Measurements from ENCODE around the gene DTYMK. TPM values are rescaled to one million over a fixed set of nuclear protein-coding genes. Genes with fewer than 3 reads are reported as not detected.
"Not testable (repeated sequence)": the region's sequence is repeated elsewhere in the genome, so short reads cannot be mapped to it uniquely, and the experiment has no call there.

Gene DTYMK
- total and polyA plus RNA-seq, 2 donors (not counting 1 experiment from before 2014, with no cell fraction given): 19.5 to 26.3 TPM

DNA sequence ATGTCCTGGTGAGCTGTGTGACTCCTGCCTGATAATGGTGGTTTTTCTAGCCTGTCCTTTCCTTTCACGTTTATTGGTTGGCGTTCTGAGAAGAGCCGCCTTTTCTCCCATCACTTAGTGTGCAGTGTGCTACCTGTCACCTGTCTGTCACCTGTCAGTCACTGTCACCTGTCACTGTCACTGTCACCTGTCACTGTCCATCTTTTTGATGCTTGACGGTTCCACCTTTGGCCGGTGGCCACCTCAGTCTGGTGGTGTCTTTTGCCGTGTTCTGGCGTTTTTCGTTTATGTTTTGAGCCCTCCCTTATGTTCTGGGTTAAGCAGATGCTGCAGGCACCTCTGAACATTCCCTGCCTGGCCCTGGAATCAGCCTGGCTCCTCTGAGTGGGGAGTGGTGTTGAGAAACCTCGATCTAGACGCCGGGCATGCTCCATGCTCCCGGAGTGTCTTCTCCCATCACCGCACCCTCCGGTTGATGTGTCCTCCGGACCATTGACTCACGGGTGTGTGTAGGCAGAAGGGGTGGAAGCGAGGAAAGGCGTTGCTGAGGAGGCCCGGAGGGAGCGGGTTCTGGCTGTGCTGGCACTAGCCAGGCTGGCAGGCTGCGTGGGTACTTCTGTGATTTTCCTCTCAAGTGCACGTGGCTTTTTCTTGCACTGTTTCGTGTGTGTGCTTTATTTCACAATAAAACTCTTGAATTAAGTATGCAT is 20.7 kb downstream of the DTYMK start:
- H3K4me3 ChIP-seq (ENCODE audit: control extremely low read depth in 1 of 5, extremely low read depth in 1 of 5, insufficient read depth in 1 of 5, low read depth in 2 of 5, low read length in 4 of 5): no peak overlapping the region
- no peak overlapping the region for H2AFZ ChIP-seq (ENCODE audit: insufficient read depth, low read depth, low read length, poor library complexity, severe bottlenecking)
- no peaks in the 10 kb centered on the region for H3K9me3 ChIP-seq (ENCODE audit: control extremely low read depth in 1 of 3, control insufficient read depth in 2 of 3, insufficient read depth in 1 of 3, low read length in 2 of 3)
- Mint-ChIP-seq H3K9me3 (ENCODE audit: insufficient read depth) (no peaks in the 10 kb centered on the region), H3K4me3 (no peak overlapping the region), H3K27me3 (no peaks in the 10 kb centered on the region), H3K4me1 (no peaks in the 10 kb centered on the region), H3K27ac (no peak overlapping the region)
- ChIA-PET CTCF (interaction anchor here (0.5 kb wide), 1 partner anchor 65 kb away, joined by 3 read pairs; no protein-coding TSS in a partner anchor), POLR2A (no interaction called here)
- 100% methylated on average over 7 of the region's 23 CpGs for WGBS (ENCODE audit: insufficient coverage)
- no peak overlapping the region for H3K4me2 ChIP-seq (replicated peaks; ENCODE audit: low read depth, low read length, poor library complexity, severe bottlenecking)
- no peak overlapping the region for H3K27ac ChIP-seq (ENCODE audit: low read length in 2 of 2)
- no peaks in the 10 kb centered on the region for H3K79me2 ChIP-seq (ENCODE audit: control insufficient read depth, insufficient read depth, low read length)
- H3K27me3 ChIP-seq (replicated peaks in 1 of 4; ENCODE audit: control extremely low read depth in 1 of 4, control insufficient read depth in 3 of 4, insufficient read depth in 4 of 4, low read length in 3 of 4): no peaks in the 10 kb centered on the region
- intact Hi-C loops (cut with micrococcal nuclease): no loop called here
- H3K36me3 ChIP-seq (replicated peaks in 1 of 2; ENCODE audit: control extremely low read depth in 1 of 2, control insufficient read depth in 1 of 2, extremely low read depth in 1 of 2, insufficient read depth in 2 of 2, low read length in 1 of 2): peaks cover 0 to 34% of the 10 kb centered on the region in 2 experiments
- no peak for TF ChIP-seq EZH2 (IDR thresholded peaks at IDR 0.05; ENCODE audit: borderline replicate concordance, insufficient read depth, low read depth, low read length, poor library complexity, severe bottlenecking)
- TF ChIP-seq, protein P1, sequence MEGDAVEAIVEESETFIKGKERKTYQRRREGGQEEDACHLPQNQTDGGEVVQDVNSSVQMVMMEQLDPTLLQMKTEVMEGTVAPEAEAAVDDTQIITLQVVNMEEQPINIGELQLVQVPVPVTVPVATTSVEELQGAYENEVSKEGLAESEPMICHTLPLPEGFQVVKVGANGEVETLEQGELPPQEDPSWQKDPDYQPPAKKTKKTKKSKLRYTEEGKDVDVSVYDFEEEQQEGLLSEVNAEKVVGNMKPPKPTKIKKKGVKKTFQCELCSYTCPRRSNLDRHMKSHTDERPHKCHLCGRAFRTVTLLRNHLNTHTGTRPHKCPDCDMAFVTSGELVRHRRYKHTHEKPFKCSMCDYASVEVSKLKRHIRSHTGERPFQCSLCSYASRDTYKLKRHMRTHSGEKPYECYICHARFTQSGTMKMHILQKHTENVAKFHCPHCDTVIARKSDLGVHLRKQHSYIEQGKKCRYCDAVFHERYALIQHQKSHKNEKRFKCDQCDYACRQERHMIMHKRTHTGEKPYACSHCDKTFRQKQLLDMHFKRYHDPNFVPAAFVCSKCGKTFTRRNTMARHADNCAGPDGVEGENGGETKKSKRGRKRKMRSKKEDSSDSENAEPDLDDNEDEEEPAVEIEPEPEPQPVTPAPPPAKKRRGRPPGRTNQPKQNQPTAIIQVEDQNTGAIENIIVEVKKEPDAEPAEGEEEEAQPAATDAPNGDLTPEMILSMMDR (IDR thresholded peaks at IDR 0.05): no peak
- H3K4me1 ChIP-seq (ENCODE audit: control insufficient read depth in 2 of 2, insufficient read depth in 2 of 2, low read length in 2 of 2): no peaks in the 10 kb centered on the region
- H3K9ac ChIP-seq (ENCODE audit: low read length): no peak overlapping the region
- ATAC-seq (ENCODE audit: low read depth): no peak
- no peaks in the 10 kb centered on the region for H4K20me1 ChIP-seq (ENCODE audit: control insufficient read depth, insufficient read depth, low read length, poor library complexity, severe bottlenecking)
- DNase-seq: no peak

DNA sequence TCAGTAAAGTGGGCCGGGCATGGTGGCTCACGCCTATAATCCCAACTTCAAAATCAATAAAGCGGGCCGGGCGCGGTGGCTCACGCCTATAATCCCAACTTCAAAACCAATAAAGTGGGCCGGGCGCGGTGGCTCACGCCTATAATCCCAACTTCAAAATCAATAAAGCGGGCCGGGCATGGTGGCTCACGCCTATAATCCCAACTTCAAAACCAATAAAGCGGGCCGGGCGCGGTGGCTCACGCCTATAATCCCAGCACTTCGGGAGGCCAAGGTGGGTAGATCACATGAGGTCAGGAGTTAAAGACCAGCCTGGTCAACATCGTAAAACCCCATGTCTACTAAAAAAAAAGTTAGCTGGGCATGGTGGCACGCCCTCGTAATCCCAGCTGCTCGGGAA is 23.9 kb downstream of the DTYMK start:
- H3K4me3 Mint-ChIP-seq; H4K20me1 ChIP-seq (ENCODE audit: control insufficient read depth, insufficient read depth, low read length, poor library complexity, severe bottlenecking); H3K4me1 ChIP-seq (ENCODE audit: control insufficient read depth in 2 of 2, insufficient read depth in 2 of 2, low read length in 2 of 2); H3K4me2 ChIP-seq (replicated peaks; ENCODE audit: low read depth, low read length, poor library complexity, severe bottlenecking); H3K27me3 Mint-ChIP-seq; H3K9me3 ChIP-seq (ENCODE audit: control extremely low read depth in 1 of 3, control insufficient read depth in 2 of 3, insufficient read depth in 1 of 3, low read length in 2 of 3); H3K9ac ChIP-seq (ENCODE audit: low read length); H3K27ac Mint-ChIP-seq; H3K27ac ChIP-seq (ENCODE audit: low read length in 2 of 2); H3K79me2 ChIP-seq (ENCODE audit: control insufficient read depth, insufficient read depth, low read length); H3K4me3 ChIP-seq (ENCODE audit: control extremely low read depth in 1 of 5, extremely low read depth in 1 of 5, insufficient read depth in 1 of 5, low read depth in 2 of 5, low read length in 4 of 5); H3K4me1 Mint-ChIP-seq; H2AFZ ChIP-seq (ENCODE audit: insufficient read depth, low read depth, low read length, poor library complexity, severe bottlenecking); H3K9me3 Mint-ChIP-seq (ENCODE audit: insufficient read depth); intact Hi-C loops (cut with micrococcal nuclease); H3K27me3 ChIP-seq (replicated peaks in 1 of 4; ENCODE audit: control extremely low read depth in 1 of 4, control insufficient read depth in 3 of 4, insufficient read depth in 4 of 4, low read length in 3 of 4); POLR2A ChIA-PET; ATAC-seq (ENCODE audit: low read depth); DNase-seq: not testable (repeated sequence)
- H3K36me3 ChIP-seq (replicated peaks in 1 of 2; ENCODE audit: control extremely low read depth in 1 of 2, control insufficient read depth in 1 of 2, extremely low read depth in 1 of 2, insufficient read depth in 2 of 2, low read length in 1 of 2): peaks cover 0 to 38% of the 10 kb centered on the region in 2 experiments
- CTCF ChIA-PET: interaction anchor here (1.1 kb wide), 1 partner anchor 40 kb away, joined by 3 read pairs; the partner anchor contains the start of gene ING5
- WGBS (ENCODE audit: insufficient coverage): 95% methylated on average over 13 of the region's 24 CpGs
